OCI-LY1 (cell line): Measurements from ENCODE around the gene ZNF334.

ENCODE experiments used
- H2AFZ ChIP-seq: fragments of 200-600 bp; sonication (generic), shearing (Covaris generic); 2 replicates; pipeline ENCODE4 v1.6.0; 2014; ENCODE audit warnings: antibody characterized with exemption, mild to moderate bottlenecking, low read length
- H3F3A ChIP-seq: fragments of 200-600 bp; sonication (generic), shearing (Covaris generic); 2 replicates; pipeline ENCODE4 v1.6.0; 2014; ENCODE audit warnings: mild to moderate bottlenecking, antibody characterized with exemption, low read length, moderate library complexity; ENCODE audit not compliant: insufficient read depth
- H3K27ac ChIP-seq: fragments of 200-600 bp; sonication (generic); 2 replicates; pipeline ENCODE4 v1.5.1; 2014; ENCODE audit warnings: low read length, mixed run types, mild to moderate bottlenecking, low read depth; ENCODE audit not compliant: poor library complexity, severe bottlenecking
- H3K27me3 ChIP-seq: fragments of 200-600 bp; sonication (generic); 2 replicates; pipeline ENCODE4 v1.6.0; 2014; ENCODE audit warnings: antibody characterized with exemption, mild to moderate bottlenecking, low read length, moderate library complexity; ENCODE audit not compliant: insufficient read depth
- H3K36me3 ChIP-seq: fragments of 200-600 bp; sonication (generic); 2 replicates; pipeline ENCODE4 v1.6.1; 2014; ENCODE audit warnings: mild to moderate bottlenecking, antibody characterized with exemption, low read length, moderate library complexity, mixed read lengths; ENCODE audit not compliant: insufficient read depth
- H3K4me1 ChIP-seq: fragments of 200-600 bp; sonication (generic); 2 replicates; pipeline ENCODE4 v1.5.1; 2014; ENCODE audit warnings: mild to moderate bottlenecking, low read length, moderate library complexity; ENCODE audit not compliant: insufficient read depth, severe bottlenecking
- H3K4me2 ChIP-seq: fragments of 200-600 bp; sonication (generic), shearing (Covaris generic); 2 replicates; pipeline ENCODE4 v1.6.1; 2014; ENCODE audit warnings: low read length
- H3K4me3 ChIP-seq: fragments of 200-600 bp; sonication (generic); 2 replicates; pipeline ENCODE4 v1.5.1; 2014; ENCODE audit warnings: low read length, low read depth, mild to moderate bottlenecking, mixed read lengths; ENCODE audit not compliant: poor library complexity, severe bottlenecking
- H3K79me2 ChIP-seq: fragments of 200-600 bp; shearing (Covaris generic); 2 replicates; pipeline ENCODE4 v1.6.1; 2016; ENCODE audit warnings: mixed run types, low read length, mixed read lengths; ENCODE audit not compliant: insufficient read depth
- H3K9ac ChIP-seq: fragments of 200-600 bp; sonication (generic), shearing (Covaris generic); 2 replicates; pipeline ENCODE4 v1.6.1; 2014; ENCODE audit warnings: mild to moderate bottlenecking, low read length, mixed read lengths
- H3K9me2 ChIP-seq: fragments of 200-600 bp; sonication (generic), shearing (Covaris generic); 2 replicates; pipeline ENCODE4 v1.6.1; 2014; ENCODE audit warnings: low read depth, mild to moderate bottlenecking, low read length, mixed read lengths
- H3K9me3 ChIP-seq: fragments of 200-600 bp; shearing (Covaris generic); 2 replicates; pipeline ENCODE4 v1.6.1; 2014; ENCODE audit warnings: low read length, mixed read lengths
- H4K20me1 ChIP-seq: fragments of 200-600 bp; sonication (generic), shearing (Covaris generic); 2 replicates; pipeline ENCODE4 v1.6.0; 2016; ENCODE audit warnings: mild to moderate bottlenecking, low read length; ENCODE audit not compliant: insufficient read depth
- EZH2 ChIP-seq: fragments of 200-600 bp; sonication (generic), shearing (Covaris generic); IDR thresholded peaks from 2 replicates; pipeline ENCODE4 v1.8.0; 2017; ENCODE audit warnings: borderline replicate concordance, mixed run types, mild to moderate bottlenecking, antibody characterized with exemption, low read length, moderate library complexity, mixed read lengths
- TF ChIP-seq, protein P1 (sequence below): fragments of 200-600 bp; sonication (generic), shearing (Covaris generic); IDR thresholded peaks from 2 replicates; pipeline ENCODE4 v1.5.1; 2017; ENCODE audit warnings: mild to moderate bottlenecking, antibody characterized with exemption, low read length, moderate library complexity, mixed read lengths

Gene ZNF334

DNA sequence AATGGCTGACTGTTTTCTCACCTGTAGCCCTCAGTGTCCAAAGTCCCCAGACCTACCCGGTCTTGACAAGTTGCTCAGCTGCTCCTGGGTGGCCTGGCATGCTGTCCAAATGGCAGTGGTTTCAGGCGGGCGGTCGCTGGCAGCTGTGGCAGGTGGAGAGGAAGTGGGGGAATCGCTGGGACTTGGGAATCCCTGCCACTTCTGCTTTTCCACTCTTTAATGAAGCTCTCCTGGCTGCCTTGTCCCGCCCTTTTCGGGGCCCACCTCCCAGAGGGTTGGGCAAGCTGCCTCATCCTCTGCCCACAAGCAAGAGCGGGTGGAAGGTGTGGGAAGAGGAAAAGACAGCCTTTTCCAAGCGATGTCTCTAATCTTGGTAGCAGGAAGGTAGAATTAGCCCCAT is 37.1 kb upstream of the ZNF334 start, which contains the start of gene OCSTAMP:
OCSTAMP (minus strand) TSS at position 194 of the 400 bp plus-strand sequence; CDS start at position 100, 94 bp downstream.
- TF ChIP-seq EZH2 = no peak
- TF ChIP-seq, protein P1, sequence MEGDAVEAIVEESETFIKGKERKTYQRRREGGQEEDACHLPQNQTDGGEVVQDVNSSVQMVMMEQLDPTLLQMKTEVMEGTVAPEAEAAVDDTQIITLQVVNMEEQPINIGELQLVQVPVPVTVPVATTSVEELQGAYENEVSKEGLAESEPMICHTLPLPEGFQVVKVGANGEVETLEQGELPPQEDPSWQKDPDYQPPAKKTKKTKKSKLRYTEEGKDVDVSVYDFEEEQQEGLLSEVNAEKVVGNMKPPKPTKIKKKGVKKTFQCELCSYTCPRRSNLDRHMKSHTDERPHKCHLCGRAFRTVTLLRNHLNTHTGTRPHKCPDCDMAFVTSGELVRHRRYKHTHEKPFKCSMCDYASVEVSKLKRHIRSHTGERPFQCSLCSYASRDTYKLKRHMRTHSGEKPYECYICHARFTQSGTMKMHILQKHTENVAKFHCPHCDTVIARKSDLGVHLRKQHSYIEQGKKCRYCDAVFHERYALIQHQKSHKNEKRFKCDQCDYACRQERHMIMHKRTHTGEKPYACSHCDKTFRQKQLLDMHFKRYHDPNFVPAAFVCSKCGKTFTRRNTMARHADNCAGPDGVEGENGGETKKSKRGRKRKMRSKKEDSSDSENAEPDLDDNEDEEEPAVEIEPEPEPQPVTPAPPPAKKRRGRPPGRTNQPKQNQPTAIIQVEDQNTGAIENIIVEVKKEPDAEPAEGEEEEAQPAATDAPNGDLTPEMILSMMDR = no peak
- no peaks in the 10 kb centered on the region for H3K9me2 ChIP-seq
- H3K27me3 ChIP-seq = no peaks in the 10 kb centered on the region
- H3F3A ChIP-seq = no peaks in the 10 kb centered on the region
- no peaks in the 10 kb centered on the region for H3K4me1 ChIP-seq
- no peaks in the 10 kb centered on the region for H3K79me2 ChIP-seq
- no peak within 1 kb of the TSS for H3K4me2 ChIP-seq
- no peak within 1 kb of the TSS for H3K4me3 ChIP-seq
- no peaks in the 10 kb centered on the region for H3K36me3 ChIP-seq
- H3K9ac ChIP-seq = no peak within 1 kb of the TSS
- no peaks in the 10 kb centered on the region for H4K20me1 ChIP-seq
- no peak within 1 kb of the TSS for H2AFZ ChIP-seq
- no peak within 1 kb of the TSS for H3K27ac ChIP-seq
- no peaks in the 10 kb centered on the region for H3K9me3 ChIP-seq

DNA sequence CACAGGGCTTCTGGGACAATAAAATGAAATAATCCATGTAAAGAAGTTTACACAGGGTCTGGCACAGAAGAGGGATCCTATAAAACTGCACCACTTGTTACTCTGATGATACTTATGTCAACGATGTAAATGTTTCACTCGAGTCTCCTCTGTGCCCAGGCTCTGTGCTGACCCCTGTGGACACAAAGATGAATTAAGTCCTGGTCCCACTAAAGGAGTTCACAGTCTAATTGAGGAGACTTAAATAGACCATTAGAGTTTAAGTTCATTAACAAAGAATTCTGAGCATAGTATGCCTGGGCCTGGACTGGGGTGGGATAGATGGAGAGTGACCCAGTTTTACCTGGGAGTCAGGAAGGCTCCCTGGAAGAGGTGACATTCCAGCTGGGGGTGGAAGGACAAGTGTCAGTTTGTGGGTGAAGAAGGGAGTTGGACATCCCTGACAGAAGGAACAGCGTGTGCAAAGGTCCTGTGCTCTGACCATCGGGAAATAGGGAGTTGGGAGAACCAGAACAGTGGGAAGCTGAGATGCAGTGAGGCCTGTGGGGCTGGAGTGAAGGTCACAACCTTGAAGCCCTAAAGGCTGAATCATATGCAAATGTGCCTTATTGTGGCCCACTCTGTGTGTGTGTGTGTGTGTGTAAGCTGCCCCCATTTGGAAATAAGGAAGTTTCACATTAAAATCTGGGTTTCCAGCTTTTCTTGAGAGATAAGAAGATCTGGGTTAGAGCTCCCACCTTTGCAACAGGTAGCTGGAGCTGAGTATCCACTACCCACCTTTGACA is 36.0 kb upstream of the ZNF334 start:
- Histone ChIP-seq H4K20me1 (no peaks in the 10 kb centered on the region), H3K9me3 (no peaks in the 10 kb centered on the region), H3K36me3 (no peaks in the 10 kb centered on the region), H3K4me1 (no peaks in the 10 kb centered on the region), H3K27me3 (no peaks in the 10 kb centered on the region), H3K27ac (no peak overlapping the region), H3K4me2 (no peak overlapping the region), H3K9me2 (no peaks in the 10 kb centered on the region), H3K4me3 (no peak overlapping the region), H2AFZ (no peak overlapping the region), H3K79me2 (no peaks in the 10 kb centered on the region), H3K9ac (no peak overlapping the region), H3F3A (no peaks in the 10 kb centered on the region)
- TF ChIP-seq EZH2 = no peak
- TF ChIP-seq, protein P1 = no peak

DNA sequence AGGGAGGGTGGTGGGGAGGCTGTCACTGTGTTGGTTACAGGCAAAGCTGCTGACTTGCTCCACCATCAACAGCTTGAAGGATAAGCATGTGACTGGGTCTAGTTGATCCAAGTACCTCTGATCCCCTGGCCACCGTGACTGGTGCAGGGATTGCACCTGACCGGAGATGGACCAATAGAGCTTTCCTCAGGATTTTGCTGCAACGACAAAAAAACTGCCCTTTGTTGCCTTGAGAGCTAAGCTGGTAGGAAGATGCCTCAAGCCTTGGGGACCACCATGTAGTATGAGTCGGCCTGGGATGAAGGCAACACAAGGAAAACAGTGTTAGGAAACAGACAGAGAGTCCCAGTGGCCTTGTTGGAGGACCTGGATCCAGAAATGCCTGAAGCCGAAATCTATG is 35.3 kb upstream of the ZNF334 start:
- Histone ChIP-seq H3K4me3 (no peak overlapping the region), H2AFZ (no peak overlapping the region), H3K79me2 (no peaks in the 10 kb centered on the region), H3K9ac (no peak overlapping the region), H3K9me3 (no peaks in the 10 kb centered on the region), H3K9me2 (no peaks in the 10 kb centered on the region), H3K36me3 (no peaks in the 10 kb centered on the region), H3K27me3 (no peaks in the 10 kb centered on the region), H3K4me1 (no peaks in the 10 kb centered on the region), H3F3A (no peaks in the 10 kb centered on the region), H3K27ac (no peak overlapping the region), H3K4me2 (no peak overlapping the region), H4K20me1 (no peaks in the 10 kb centered on the region)
- TF ChIP-seq, protein P1 = no peak
- TF ChIP-seq EZH2 = no peak
